Measurements from ENCODE around the gene INPP5A. TPM values are rescaled to one million over a fixed set of nuclear protein-coding genes. Genes with fewer than 3 reads are reported as not detected.

The INPP5A gene
- total and polyA plus RNA-seq, 11 donors, result 38.6 to 179 (median 102) TPM

DNA sequence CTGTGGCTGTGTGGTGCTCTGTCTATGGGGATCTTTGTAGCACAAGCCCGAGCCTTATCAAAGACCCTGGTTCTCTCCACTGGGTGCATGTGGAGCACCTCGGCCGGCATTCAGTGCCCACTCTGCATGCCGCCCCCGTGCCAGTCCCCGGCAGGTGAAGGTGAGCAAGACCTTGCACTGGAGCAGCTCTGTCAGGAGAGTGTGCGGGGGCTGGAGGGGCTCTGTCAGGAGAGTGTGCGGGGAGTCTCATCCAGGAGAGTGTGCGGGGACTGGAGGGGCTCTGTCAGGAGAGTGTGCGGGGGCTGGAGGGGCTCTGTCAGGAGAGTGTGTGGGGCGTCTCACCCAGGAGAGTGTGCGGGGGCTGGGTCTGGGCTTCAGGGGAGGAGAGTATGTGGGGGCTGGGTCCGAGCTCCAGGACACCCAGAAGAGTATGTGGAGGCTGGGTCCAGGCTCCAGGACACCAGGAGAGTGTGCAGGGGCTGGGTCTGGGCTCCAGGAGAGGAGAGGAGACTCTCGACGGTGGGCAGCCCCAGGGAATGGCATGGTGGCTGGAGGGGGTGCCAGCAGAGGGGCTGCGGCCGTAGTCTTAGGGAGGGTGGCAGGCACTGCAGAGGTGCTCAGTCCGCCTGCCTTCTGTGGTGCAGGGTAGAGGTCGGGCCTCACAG is 40.8 kb downstream of the INPP5A start:
- Histone ChIP-seq H3K9me3 (peaks cover 0 to 3% (median 0%) of the 10 kb centered on the region in 12 donors), H3K4me3 (no peak overlapping the region), H3K27ac (peak overlapping the region in 5 of 12 donors; percentile 4 to 49 (median 17)), H3K4me1 (peaks cover 6 to 69% (median 49%) of the 10 kb centered on the region in 12 donors), H3K27me3 (no peaks in the 10 kb centered on the region), H3K36me3 (peaks cover 0 to 5% (median 0%) of the 10 kb centered on the region in 9 donors)
- WGBS, 4 donors, result 77 to 83% (median 79%) methylated on average over 19 of the region's 19 CpGs
- intact Hi-C loops (cut with DNase I), result loop anchor here in 9 of 10 donors (5.0 to 10.0 kb wide), 6 partner anchors 36 to 121 kb away; partner anchors contain the start of gene INPP5A (in 1 of the 9)
- DNase-seq, result no peak
- TF ChIP-seq, protein P1, sequence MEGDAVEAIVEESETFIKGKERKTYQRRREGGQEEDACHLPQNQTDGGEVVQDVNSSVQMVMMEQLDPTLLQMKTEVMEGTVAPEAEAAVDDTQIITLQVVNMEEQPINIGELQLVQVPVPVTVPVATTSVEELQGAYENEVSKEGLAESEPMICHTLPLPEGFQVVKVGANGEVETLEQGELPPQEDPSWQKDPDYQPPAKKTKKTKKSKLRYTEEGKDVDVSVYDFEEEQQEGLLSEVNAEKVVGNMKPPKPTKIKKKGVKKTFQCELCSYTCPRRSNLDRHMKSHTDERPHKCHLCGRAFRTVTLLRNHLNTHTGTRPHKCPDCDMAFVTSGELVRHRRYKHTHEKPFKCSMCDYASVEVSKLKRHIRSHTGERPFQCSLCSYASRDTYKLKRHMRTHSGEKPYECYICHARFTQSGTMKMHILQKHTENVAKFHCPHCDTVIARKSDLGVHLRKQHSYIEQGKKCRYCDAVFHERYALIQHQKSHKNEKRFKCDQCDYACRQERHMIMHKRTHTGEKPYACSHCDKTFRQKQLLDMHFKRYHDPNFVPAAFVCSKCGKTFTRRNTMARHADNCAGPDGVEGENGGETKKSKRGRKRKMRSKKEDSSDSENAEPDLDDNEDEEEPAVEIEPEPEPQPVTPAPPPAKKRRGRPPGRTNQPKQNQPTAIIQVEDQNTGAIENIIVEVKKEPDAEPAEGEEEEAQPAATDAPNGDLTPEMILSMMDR (IDR thresholded peaks at IDR 0.05), result no peak
- TF ChIP-seq POLR2A (IDR thresholded peaks at IDR 0.05), result no peak
- peak in 2 of 4 donors; percentile 6 to 7 for ATAC-seq

DNA sequence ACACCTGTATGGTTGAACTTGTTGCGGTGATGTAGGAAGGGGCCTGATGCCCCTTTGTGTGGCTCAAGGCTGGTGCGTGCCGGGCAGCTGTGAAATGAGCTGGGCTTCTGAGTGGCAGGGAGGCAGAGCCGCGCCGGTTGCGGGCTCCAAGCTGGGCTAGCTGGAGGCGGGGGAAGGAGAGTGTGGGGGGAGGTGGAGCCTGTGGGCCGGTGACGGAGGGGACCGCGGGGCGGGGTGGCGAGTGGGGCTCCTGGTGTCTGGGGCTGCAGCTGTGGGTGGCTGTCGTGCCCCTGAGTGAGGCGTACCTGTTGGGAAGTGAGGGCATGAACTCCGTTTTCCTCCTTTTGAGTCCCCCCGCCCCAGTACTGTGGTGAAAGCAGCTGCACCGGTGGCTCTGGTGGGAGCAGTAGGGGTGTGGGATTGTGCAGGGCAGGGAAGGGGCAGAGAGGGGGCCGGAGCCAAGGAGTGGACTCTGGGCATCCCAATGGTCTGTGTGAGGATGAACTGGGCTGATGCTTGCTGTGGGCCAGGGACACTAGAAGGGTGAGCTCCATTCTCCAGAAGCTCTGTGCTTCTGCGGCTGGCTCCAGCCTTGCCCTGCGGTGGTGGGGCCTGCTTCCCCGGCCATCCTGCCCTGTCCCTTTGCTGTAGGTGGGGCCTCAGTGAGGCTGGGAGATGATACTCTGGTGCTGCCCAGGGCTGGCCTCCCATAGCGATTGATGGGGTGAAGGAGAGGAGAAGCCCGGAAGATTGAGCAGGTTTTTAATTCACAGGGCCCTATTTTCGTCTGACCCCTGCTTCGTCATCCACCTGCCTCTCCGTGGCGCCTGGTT is 41.7 kb downstream of the INPP5A start:
- TF ChIP-seq, protein P1 (IDR thresholded peaks at IDR 0.05), result no peak
- no peak for TF ChIP-seq POLR2A (IDR thresholded peaks at IDR 0.05)
- WGBS, 4 donors, result 70 to 78% (median 75%) methylated on average over 25 to 29 of the region's 29 CpGs
- H3K9me3 ChIP-seq, result peaks cover 0 to 3% (median 0%) of the 10 kb centered on the region in 12 donors
- peak overlapping the region in 1 of 12 donors; percentile 14 for H3K27ac ChIP-seq
- H3K4me3 ChIP-seq, result peak overlapping the region in 1 of 12 donors; percentile 3
- H3K36me3 ChIP-seq, result peaks cover 0 to 5% (median 0%) of the 10 kb centered on the region in 9 donors
- ATAC-seq, result peak in 2 of 4 donors; percentile 5 to 28
- DNase-seq, result peak in 1 of 5 donors; percentile 39
- peaks cover 9 to 77% (median 57%) of the 10 kb centered on the region in 12 donors for H3K4me1 ChIP-seq
- no peaks in the 10 kb centered on the region for H3K27me3 ChIP-seq
- intact Hi-C loops (cut with DNase I), result loop anchor here in 9 of 10 donors (5.0 to 10.0 kb wide), 6 partner anchors 37 to 122 kb away; partner anchors contain the start of gene INPP5A (in 1 of the 9)

DNA sequence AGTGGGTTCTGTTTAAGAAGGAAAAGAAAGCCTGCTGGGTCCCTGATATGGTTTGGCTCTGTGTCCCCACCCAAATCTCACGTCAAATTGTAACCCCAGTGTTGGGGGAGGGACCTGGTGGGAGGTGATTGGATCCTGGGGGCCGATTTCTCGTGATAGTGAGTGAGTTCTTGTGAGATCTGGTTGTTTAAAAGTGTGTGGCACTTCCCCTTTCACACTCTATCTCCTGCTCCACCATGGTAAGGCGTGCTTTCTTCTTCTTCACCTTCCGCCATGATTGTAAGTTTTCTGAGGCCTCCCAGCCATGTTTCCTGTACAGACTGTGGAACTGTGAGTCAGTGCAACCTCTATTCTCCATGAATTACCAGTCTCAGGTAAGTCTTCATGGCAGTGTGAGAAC is 42.6 kb downstream of the INPP5A start:
- Histone ChIP-seq H3K9me3 (peaks cover 0 to 3% (median 0%) of the 10 kb centered on the region in 12 donors), H3K27me3 (no peaks in the 10 kb centered on the region), H3K4me1 (peaks cover 9 to 77% (median 58%) of the 10 kb centered on the region in 12 donors), H3K36me3 (peaks cover 0 to 5% (median 0%) of the 10 kb centered on the region in 9 donors), H3K27ac (no peak overlapping the region), H3K4me3 (no peak overlapping the region)
- no peak for DNase-seq
- intact Hi-C loops (cut with DNase I), result no loop called here
- ATAC-seq, result no peak
- 89 to 97% (median 92%) methylated on average over 5 of the region's 5 CpGs for WGBS, 4 donors
- TF ChIP-seq POLR2A (IDR thresholded peaks at IDR 0.05), result no peak
- TF ChIP-seq, protein P1 (IDR thresholded peaks at IDR 0.05), result no peak

DNA sequence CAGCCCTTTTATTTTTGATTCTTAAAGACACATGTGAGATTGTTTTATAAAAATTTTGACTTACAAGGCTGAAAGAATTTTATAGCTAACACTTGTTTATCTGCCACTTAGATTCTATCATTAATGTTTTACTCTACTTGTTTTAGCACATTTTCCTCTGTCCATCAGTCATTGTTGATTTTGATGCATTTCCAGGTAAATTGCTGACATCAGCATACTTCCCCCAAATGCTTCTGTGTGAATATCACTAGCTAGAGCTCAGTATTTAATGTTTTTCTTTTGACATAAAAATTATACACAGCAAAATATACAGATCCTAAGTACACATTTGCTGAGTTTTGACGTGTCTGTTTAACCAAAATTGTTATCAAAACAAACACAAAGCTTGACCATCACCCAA is 43.0 kb downstream of the INPP5A start:
- H3K36me3 ChIP-seq, result peaks cover 0 to 5% (median 0%) of the 10 kb centered on the region in 9 donors
- ATAC-seq (no peak), DNase-seq (no peak)
- intact Hi-C loops (cut with DNase I), result no loop called here
- peaks cover 10 to 77% (median 57%) of the 10 kb centered on the region in 12 donors for H3K4me1 ChIP-seq
- H3K9me3 ChIP-seq, result peaks cover 0 to 3% (median 0%) of the 10 kb centered on the region in 12 donors
- TF ChIP-seq, protein P1 (IDR thresholded peaks at IDR 0.05), result no peak
- no peak for TF ChIP-seq POLR2A (IDR thresholded peaks at IDR 0.05)
- H3K4me3 ChIP-seq, result no peak overlapping the region
- H3K27ac ChIP-seq, result no peak overlapping the region
- H3K27me3 ChIP-seq, result no peaks in the 10 kb centered on the region
- WGBS, 4 donors, result 83 to 97% (median 88%) methylated on average over 1 of the region's 1 CpG
